Peyer's patch (tissue), 4 donors: ENCODE results near the gene KRT26.

Source experiments
- POLR2A ChIP-seq, 2 donors: fragments of 450-650 bp; IDR thresholded peaks; one replicate each; pipeline ENCODE4 v1.5.1; 2017; ENCODE audit warnings: antibody characterized with exemption in 2 of 2, mild to moderate bottlenecking in 2 of 2, moderate library complexity in 2 of 2
- TF ChIP-seq, protein P1 (sequence below), 6 experiments: fragments of 450-650 bp in 4 of 6; fragments of 200-600 bp in 2 of 6; sonication (generic) in 1 of 6; IDR thresholded peaks; one replicate each; pipeline ENCODE4 v1.5.1; 2017 to 2019; ENCODE audit warnings: antibody characterized with exemption in 6 of 6, mild to moderate bottlenecking in 3 of 6, moderate library complexity in 1 of 6

GRCh38 chr17:40791111-40791510 lies 19.1 kb upstream of the KRT26 start:
- TF ChIP-seq, protein P1, sequence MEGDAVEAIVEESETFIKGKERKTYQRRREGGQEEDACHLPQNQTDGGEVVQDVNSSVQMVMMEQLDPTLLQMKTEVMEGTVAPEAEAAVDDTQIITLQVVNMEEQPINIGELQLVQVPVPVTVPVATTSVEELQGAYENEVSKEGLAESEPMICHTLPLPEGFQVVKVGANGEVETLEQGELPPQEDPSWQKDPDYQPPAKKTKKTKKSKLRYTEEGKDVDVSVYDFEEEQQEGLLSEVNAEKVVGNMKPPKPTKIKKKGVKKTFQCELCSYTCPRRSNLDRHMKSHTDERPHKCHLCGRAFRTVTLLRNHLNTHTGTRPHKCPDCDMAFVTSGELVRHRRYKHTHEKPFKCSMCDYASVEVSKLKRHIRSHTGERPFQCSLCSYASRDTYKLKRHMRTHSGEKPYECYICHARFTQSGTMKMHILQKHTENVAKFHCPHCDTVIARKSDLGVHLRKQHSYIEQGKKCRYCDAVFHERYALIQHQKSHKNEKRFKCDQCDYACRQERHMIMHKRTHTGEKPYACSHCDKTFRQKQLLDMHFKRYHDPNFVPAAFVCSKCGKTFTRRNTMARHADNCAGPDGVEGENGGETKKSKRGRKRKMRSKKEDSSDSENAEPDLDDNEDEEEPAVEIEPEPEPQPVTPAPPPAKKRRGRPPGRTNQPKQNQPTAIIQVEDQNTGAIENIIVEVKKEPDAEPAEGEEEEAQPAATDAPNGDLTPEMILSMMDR (IDR thresholded peaks at IDR 0.05) = no peak
- no peak for TF ChIP-seq POLR2A (IDR thresholded peaks at IDR 0.05)
